Endothelial cell of umbilical vein (primary cell): ENCODE data around the gene KRT26. TPM values are rescaled to one million over a fixed set of nuclear protein-coding genes. Genes with fewer than 3 reads are reported as not detected.

Source experiments
- BruUV-seq: library from RNA; stranded (reverse); fragments of 400-500 nt; replicated peaks from 2 replicates; lab custom pipeline; 2021; lab: Mats Ljungman, UMichigan
- CTCF ChIA-PET: fragments of 300-600, 350-600 bp; sonication (Branson Sonifier 250); formaldehyde crosslinking; loops from one replicate; lab custom pipeline; 2021; ENCODE audit warnings: antibody characterized with exemption, inconsistent platforms; lab: Charles Lee
- POLR2A ChIA-PET: fragments of 300-600, 350-600 bp; sonication (Branson Sonifier 250); formaldehyde crosslinking; loops from one replicate; lab custom pipeline; 2021; ENCODE audit warnings: antibody characterized with exemption, inconsistent platforms; lab: Charles Lee
- DNase-seq: peaks from one replicate; pipeline ENCODE4 v3.0.0-alpha.2; 2011; ENCODE audit warnings: low read depth, low spot score
- FAIRE-seq: peaks from 2 replicates; lab custom pipeline; 2011; peaks lifted over from hg19 to GRCh38; lab: Jason Lieb, UNC
- H2AFZ ChIP-seq: 2 replicates; pipeline ENCODE4 v1.6.0; 2012; ENCODE audit warnings: low read depth, low read length, control low read depth, inconsistent platforms
- H3K27ac ChIP-seq: 2 replicates; pipeline ENCODE4 v1.5.1; 2011; ENCODE audit warnings: low read depth, mild to moderate bottlenecking, control low read depth, low read length, moderate library complexity; ENCODE audit not compliant: insufficient read depth
- H3K27me3 ChIP-seq, 2 experiments: 2 replicates each; pipeline versions ENCODE4 v1.6.0 to v1.6.1; 2011; ENCODE audit warnings: low read length in 2 of 2, mixed read lengths in 1 of 2; ENCODE audit not compliant: control insufficient read depth in 2 of 2, insufficient read depth in 2 of 2
- H3K36me3 ChIP-seq, 2 experiments: 2 replicates in 1 of 2; 3 replicates in 1 of 2; pipeline ENCODE4 v1.5.1; 2011; ENCODE audit warnings: low read length in 2 of 2, mild to moderate bottlenecking in 1 of 2, moderate library complexity in 1 of 2; ENCODE audit not compliant: control insufficient read depth in 2 of 2, insufficient read depth in 2 of 2; ENCODE audit errors: extremely low read depth in 1 of 2
- H3K4me1 ChIP-seq: 3 replicates; pipeline ENCODE4 v1.5.1; 2011; ENCODE audit warnings: mild to moderate bottlenecking, low read length; ENCODE audit not compliant: control insufficient read depth, insufficient read depth; ENCODE audit errors: extremely low read depth
- H3K4me2 ChIP-seq: 2 replicates; pipeline ENCODE4 v1.6.1; 2011; ENCODE audit warnings: low read length, control low read depth, mixed read lengths; ENCODE audit not compliant: insufficient read depth
- H3K4me3 ChIP-seq, 3 experiments: fragments of 200-600 bp in 1 of 3; sonication (generic), shearing (Covaris generic) in 1 of 3; replicated peaks in 1 of 3; 2 replicates each; pipeline ENCODE4 v1.5.1; 2011 to 2016; ENCODE audit warnings: control low read depth in 3 of 3, low read length in 3 of 3, mild to moderate bottlenecking in 2 of 3, inconsistent platforms in 1 of 3, low read depth in 1 of 3, moderate library complexity in 1 of 3; ENCODE audit not compliant: insufficient read depth in 1 of 3
- H3K79me2 ChIP-seq: 2 replicates; pipeline ENCODE4 v1.6.0; 2012; ENCODE audit warnings: low read length, inconsistent platforms; ENCODE audit not compliant: control insufficient read depth, insufficient read depth
- H3K9ac ChIP-seq: replicated peaks from 2 replicates; pipeline ENCODE3; 2011; ENCODE audit warnings: low read length, control low read depth; ENCODE audit not compliant: insufficient read depth; ENCODE audit errors: extremely low read depth
- H3K9me1 ChIP-seq: replicated peaks from 3 replicates; pipeline ENCODE4 v1.6.0; 2011; ENCODE audit warnings: mild to moderate bottlenecking, low read length; ENCODE audit not compliant: control insufficient read depth, insufficient read depth; ENCODE audit errors: extremely low read depth
- H3K9me3 ChIP-seq: replicated peaks from 2 replicates; pipeline ENCODE4 v1.5.1; 2012; ENCODE audit warnings: low read length, inconsistent platforms; ENCODE audit not compliant: control insufficient read depth, insufficient read depth
- H4K20me1 ChIP-seq: replicated peaks from 2 replicates; pipeline ENCODE3; 2011; ENCODE audit warnings: mild to moderate bottlenecking, low read length; ENCODE audit not compliant: control insufficient read depth, insufficient read depth; ENCODE audit errors: extremely low read depth
- CTCF ChIP-seq, 2 donors: IDR thresholded peaks; 1 replicate in 1 of 2; 2 replicates in 1 of 2; pipeline ENCODE4 v1.5.1; 2011; ENCODE audit warnings: low read length in 2 of 2, mild to moderate bottlenecking in 2 of 2, moderate library complexity in 2 of 2, control low read depth in 1 of 2, inconsistent platforms in 1 of 2, low read depth in 1 of 2; ENCODE audit not compliant: insufficient read depth in 1 of 2; ENCODE audit errors: extremely low read depth in 1 of 2
- EZH2 ChIP-seq: IDR thresholded peaks from 2 replicates; pipeline ENCODE4 v1.6.1; 2012; ENCODE audit warnings: borderline replicate concordance, low read depth, mild to moderate bottlenecking, moderate library complexity, low read length, inconsistent platforms; ENCODE audit not compliant: severe bottlenecking
- FOS ChIP-seq: IDR thresholded peaks from 2 replicates; pipeline ENCODE4 v1.6.1; 2011; ENCODE audit warnings: mild to moderate bottlenecking, low read length, moderate library complexity, borderline replicate concordance; ENCODE audit not compliant: insufficient read depth
- GATA2 ChIP-seq: IDR thresholded peaks from 2 replicates; pipeline ENCODE4 v1.7.0; 2011; ENCODE audit warnings: low read depth, mild to moderate bottlenecking, moderate library complexity, mixed read lengths, low read length; ENCODE audit not compliant: insufficient read length, insufficient read depth
- JUN ChIP-seq: IDR thresholded peaks from 2 replicates; pipeline ENCODE4 v1.6.1; 2011; ENCODE audit warnings: borderline replicate concordance, low read depth; ENCODE audit not compliant: insufficient read length, insufficient read depth
- MYC ChIP-seq: IDR thresholded peaks from one replicate; pipeline ENCODE4 v1.6.1; 2011; ENCODE audit warnings: mild to moderate bottlenecking, low read depth, low read length
- POLR2A ChIP-seq: IDR thresholded peaks from 2 replicates; pipeline ENCODE4 v1.6.1; 2012; ENCODE audit warnings: low read depth, mild to moderate bottlenecking, control low read depth, low read length
- POLR2AphosphoS5 ChIP-seq: IDR thresholded peaks from 2 replicates; pipeline ENCODE4 v1.6.1; 2012; ENCODE audit warnings: low read depth, mild to moderate bottlenecking, control low read depth, low read length, moderate library complexity; ENCODE audit not compliant: insufficient read depth
- dilution Hi-C: fragments of 300-500 bp; cut with MboI; formaldehyde crosslinking; loops from one replicate; pipeline ENCODE4 v1.15.0; 2019; ENCODE audit warnings: low sequenced_read_pairs; ENCODE audit not compliant: extremely low pct_ligation_motif_present
- intact Hi-C: fragments of 100-400 bp; cut with micrococcal nuclease; formaldehyde crosslinking; loops from one replicate; pipeline ENCODE4 v1.10.0; 2022
- polyA plus RNA-seq, 4 experiments: library from polyadenylated mRNA; depleted of rRNA in 3 of 4; stranded (reverse) in 3 of 4; unstranded in 1 of 4; fragments of >200 nt; gene quantifications; 2 replicates each; pipeline versions ENCODE4 v1.2.1 to v1.2.3, GENCODE V29; 2011 to 2012; ENCODE audit warnings: missing spikeins in 1 of 4
- total RNA-seq: library from RNA; stranded (reverse); gene quantifications from 2 replicates; pipeline ENCODE4 v1.2.3, GENCODE V29; 2021
- TF ChIP-seq, protein P1 (sequence below): IDR thresholded peaks from 2 replicates; pipeline ENCODE4 v1.6.1; 2011; ENCODE audit not compliant: insufficient read depth, insufficient read length

The KRT26 gene
- total and polyA plus RNA-seq, 2 donors (not counting 3 experiments of a cell fraction or from before 2014, with no cell fraction given): not detected

- no peak for TF ChIP-seq EZH2
- TF ChIP-seq POLR2AphosphoS5: no peak
- TF ChIP-seq MYC: no peak
- no peak for TF ChIP-seq CTCF (IDR thresholded peaks at IDR 0.05; ENCODE audit: extremely low read depth in 1 of 2, insufficient read depth in 1 of 2, low read depth in 1 of 2, low read length in 2 of 2)
- TF ChIP-seq, protein P1, sequence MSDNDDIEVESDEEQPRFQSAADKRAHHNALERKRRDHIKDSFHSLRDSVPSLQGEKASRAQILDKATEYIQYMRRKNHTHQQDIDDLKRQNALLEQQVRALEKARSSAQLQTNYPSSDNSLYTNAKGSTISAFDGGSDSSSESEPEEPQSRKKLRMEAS: no peak
- TF ChIP-seq GATA2: no peak
- TF ChIP-seq FOS: no peak
- no peak for TF ChIP-seq JUN
- no peak for TF ChIP-seq POLR2A
- H2AFZ ChIP-seq: no peak overlapping the region
- H3K36me3 ChIP-seq: no peaks in the 10 kb centered on the region
- no peaks in the 10 kb centered on the region for H4K20me1 ChIP-seq
- H3K4me1 ChIP-seq: no peaks in the 10 kb centered on the region
- intact Hi-C loops (loop anchor here (5.0 to 10.0 kb wide), 3 partner anchors 694 to 847 kb away; no protein-coding TSS in a partner anchor), dilution Hi-C loops (no loop called here)
- no peak overlapping the region for H3K4me3 ChIP-seq
- H3K79me2 ChIP-seq: no peaks in the 10 kb centered on the region
- DNase-seq: no peak
- H3K27me3 ChIP-seq: peaks cover 20 to 33% of the 10 kb centered on the region in 2 experiments
- ChIA-PET POLR2A (no interaction called here), CTCF (interaction anchor here (9.5 kb wide), 1 partner anchor 863 kb away, joined by 77 read pairs; no protein-coding TSS in a partner anchor)
- no peak for FAIRE-seq
- no peak overlapping the region for H3K9ac ChIP-seq
- H3K4me2 ChIP-seq: no peak overlapping the region
- BruUV-seq: no TSS peak
- no peaks in the 10 kb centered on the region for H3K9me3 ChIP-seq
- H3K9me1 ChIP-seq: no peaks in the 10 kb centered on the region
- no peak overlapping the region for H3K27ac ChIP-seq
Observed at GRCh38 chr17:40800381-40800780, 28.4 kb upstream of the KRT26 start.
